Mononuclear cell (primary cell): ENCODE data around the gene ZNF200. TPM values are rescaled to one million over a fixed set of nuclear protein-coding genes. Genes with fewer than 3 reads are reported as not detected.
"Not testable (repeated sequence)": the region's sequence is repeated elsewhere in the genome, so short reads cannot be mapped to it uniquely, and the experiment has no call there.

Source experiments
- H3K27me3 ChIP-seq: 2 replicates; pipeline ENCODE4 v1.6.0; 2011; ENCODE audit warnings: low read length, control low read depth; ENCODE audit not compliant: insufficient read depth
- H3K4me1 ChIP-seq: 2 replicates; pipeline ENCODE4 v1.5.1; 2011; ENCODE audit warnings: mild to moderate bottlenecking, low read length, control low read depth; ENCODE audit not compliant: insufficient read depth
- H3K4me3 ChIP-seq: 2 replicates; pipeline ENCODE4 v1.5.1; 2011; ENCODE audit warnings: mild to moderate bottlenecking, low read length, moderate library complexity
- H3K9me3 ChIP-seq: 2 replicates; pipeline ENCODE4 v1.5.1; 2011; ENCODE audit warnings: low read depth, mild to moderate bottlenecking, control low read depth, low read length
- total RNA-seq: library from RNA; depleted of rRNA; stranded (reverse); fragments of >200 nt; gene quantifications from one replicate; pipeline ENCODE4 v1.2.3, GENCODE V29; 2012

Gene ZNF200
- total RNA-seq, 1 donor, result 4.5 TPM

DNA sequence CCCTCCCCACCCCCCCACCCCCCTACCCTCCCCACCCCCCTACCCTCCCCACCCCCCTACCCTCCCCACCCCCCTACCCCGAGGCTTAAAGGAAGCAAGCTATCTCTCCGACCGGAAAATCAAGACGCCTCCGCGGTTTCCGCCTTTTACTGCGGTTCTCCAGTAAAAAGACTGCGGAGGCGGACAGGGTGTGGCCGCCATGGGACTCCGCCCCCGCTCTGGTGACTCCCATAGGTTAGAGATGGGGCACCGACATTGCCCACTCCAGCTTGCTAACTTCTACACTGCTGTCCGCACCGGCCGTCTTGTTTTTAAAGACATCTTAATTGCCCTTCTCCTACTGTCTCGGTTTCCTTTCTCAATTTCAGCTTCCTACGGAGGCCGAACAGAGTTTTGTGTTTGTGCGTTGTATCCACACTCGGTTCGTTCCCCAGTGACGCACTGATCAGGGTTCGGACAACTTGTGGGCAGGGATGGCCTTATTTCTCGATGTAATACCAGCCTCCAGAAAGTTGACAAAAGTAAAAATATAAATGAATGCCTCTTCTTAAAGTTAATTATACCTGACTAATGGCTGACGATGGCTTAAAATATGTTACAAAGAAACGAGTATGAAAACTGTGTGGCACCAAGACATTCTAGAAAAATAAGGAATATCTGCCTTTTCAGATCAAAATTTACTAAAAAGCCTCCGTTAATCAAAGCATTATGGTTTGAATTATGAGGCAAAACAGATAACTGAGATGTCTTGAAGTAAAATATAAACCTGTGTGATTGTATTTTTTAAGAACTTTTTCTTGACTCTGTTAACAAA lies 1.1 kb upstream of the ZNF200 start:
- peaks cover 2% of the 10 kb centered on the region for H3K9me3 ChIP-seq
- no peaks in the 10 kb centered on the region for H3K27me3 ChIP-seq
- peaks cover 15% of the 10 kb centered on the region for H3K4me1 ChIP-seq
- no peak overlapping the region for H3K4me3 ChIP-seq

DNA sequence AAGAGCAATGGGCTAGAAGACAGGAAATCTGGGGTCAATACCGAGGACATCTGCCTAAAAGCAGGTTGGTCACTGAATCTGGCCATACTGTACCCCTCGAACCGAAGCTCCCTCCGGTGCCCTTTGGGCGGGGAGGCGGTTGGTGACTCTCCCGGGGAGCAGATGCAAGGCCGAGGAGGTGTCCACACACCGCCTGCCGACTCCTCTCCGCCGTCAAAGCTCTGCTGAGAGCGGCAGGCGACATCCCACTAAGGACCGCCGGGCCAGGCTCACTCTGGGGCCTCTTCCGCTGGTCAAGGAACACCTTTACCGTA lies 458 bp downstream of the ZNF200 start:
- Histone ChIP-seq H3K27me3 (no peaks in the 10 kb centered on the region), H3K9me3 (peaks cover 10% of the 10 kb centered on the region), H3K4me3 (peak overlapping the region; percentile 66), H3K4me1 (peaks cover 15% of the 10 kb centered on the region)

GRCh38 chr16:3223913-3224515 lies 10.9 kb downstream of the ZNF200 start:
- no peaks in the 10 kb centered on the region for H3K4me1 ChIP-seq
- peaks cover 62% of the 10 kb centered on the region for H3K9me3 ChIP-seq
- no peaks in the 10 kb centered on the region for H3K27me3 ChIP-seq
- H3K4me3 ChIP-seq, result no peak overlapping the region

DNA sequence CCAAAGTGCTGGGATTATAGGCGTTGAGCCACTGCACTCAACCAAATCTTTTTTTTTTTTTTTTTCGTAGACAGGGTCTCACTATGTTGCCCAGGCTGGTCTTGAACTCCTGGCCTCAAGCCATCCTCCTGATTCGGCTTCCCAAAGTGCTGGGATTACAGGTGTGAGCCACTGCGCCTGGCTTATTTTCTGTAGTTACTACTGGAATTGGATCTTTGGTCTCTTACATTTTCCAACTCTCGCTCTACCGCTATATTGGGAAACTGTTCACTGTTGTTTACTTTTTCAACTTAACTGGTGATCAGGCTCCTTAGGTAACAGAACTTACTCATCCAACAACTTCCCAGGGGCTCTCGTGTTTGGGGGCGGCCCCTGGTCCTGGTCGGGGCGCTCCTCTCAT lies 14.1 kb downstream of the ZNF200 start:
- H3K27me3 ChIP-seq, result no peaks in the 10 kb centered on the region
- H3K4me1 ChIP-seq, result peaks cover 10% of the 10 kb centered on the region
- H3K4me3 ChIP-seq, result no peak overlapping the region
- H3K9me3 ChIP-seq, result peaks cover 47% of the 10 kb centered on the region

- H3K4me1 ChIP-seq, result peaks cover 28% of the 10 kb centered on the region
- H3K4me3 ChIP-seq, result no peak overlapping the region
- H3K27me3 ChIP-seq, result no peaks in the 10 kb centered on the region
- peaks cover under 1% of the 10 kb centered on the region for H3K9me3 ChIP-seq
These were observed 18.7 kb downstream of the ZNF200 start for GRCh38 chr16:3216263-3216640.

GRCh38 chr16:3215601-3216262 lies 19.2 kb downstream of the ZNF200 start:
- Histone ChIP-seq H3K4me3 (no peak overlapping the region), H3K9me3 (no peaks in the 10 kb centered on the region), H3K4me1 (peaks cover 28% of the 10 kb centered on the region), H3K27me3 (no peaks in the 10 kb centered on the region)

- peaks cover 28% of the 10 kb centered on the region for H3K4me1 ChIP-seq
- H3K9me3 ChIP-seq, result no peaks in the 10 kb centered on the region
- no peaks in the 10 kb centered on the region for H3K27me3 ChIP-seq
- no peak overlapping the region for H3K4me3 ChIP-seq
These were observed 19.9 kb downstream of the ZNF200 start for GRCh38 chr16:3214904-3215600.

DNA sequence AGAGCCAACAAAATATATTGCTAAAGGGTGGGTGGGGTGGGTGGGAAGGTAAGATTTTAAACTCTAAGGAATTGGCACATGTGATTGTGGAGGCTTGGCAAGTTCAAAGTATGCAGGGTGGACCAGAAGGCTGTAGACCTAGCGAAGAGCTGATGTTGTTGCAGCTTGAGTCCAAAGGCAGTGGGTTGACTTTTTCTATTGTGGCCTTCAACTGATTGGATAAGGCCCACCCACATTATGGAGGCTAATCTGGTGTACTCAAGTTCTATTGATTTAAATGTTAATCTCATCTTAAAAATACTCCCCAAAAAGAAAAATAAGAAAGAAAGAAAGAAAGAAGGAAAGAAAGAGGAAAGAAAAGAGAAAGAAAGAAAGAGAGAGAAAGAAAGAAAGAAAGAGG lies 22.4 kb downstream of the ZNF200 start:
- Histone ChIP-seq H3K4me1 (peaks cover 28% of the 10 kb centered on the region), H3K9me3 (no peaks in the 10 kb centered on the region), H3K4me3 (no peak overlapping the region), H3K27me3 (no peaks in the 10 kb centered on the region)

DNA sequence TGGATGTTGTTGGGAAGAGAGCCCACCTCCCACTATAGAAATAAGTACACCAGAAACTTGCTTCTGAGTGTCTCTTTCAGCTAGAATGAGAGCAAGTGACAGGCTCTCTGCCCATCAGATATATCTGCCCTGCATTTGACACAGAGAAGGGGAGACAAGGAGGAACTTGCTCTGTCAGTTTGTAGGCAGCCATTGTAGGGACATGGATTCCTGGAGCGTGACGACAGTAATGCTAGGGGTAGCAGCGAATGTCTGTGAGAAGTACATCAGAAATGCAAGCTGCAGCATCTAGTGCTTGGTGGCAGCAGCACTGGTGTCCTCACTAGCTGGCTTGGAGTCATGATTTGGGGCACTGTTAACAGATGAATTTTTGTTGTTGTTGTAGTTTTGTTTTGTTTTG lies 23.0 kb downstream of the ZNF200 start:
- Histone ChIP-seq H3K4me1 (peaks cover 28% of the 10 kb centered on the region), H3K9me3 (no peaks in the 10 kb centered on the region), H3K4me3 (no peak overlapping the region)

GRCh38 chr16:3207086-3207953 lies 27.6 kb downstream of the ZNF200 start:
- H3K4me1 ChIP-seq, result no peaks in the 10 kb centered on the region
- no peak overlapping the region for H3K4me3 ChIP-seq
- H3K9me3 ChIP-seq, result peaks cover 12% of the 10 kb centered on the region
- H3K27me3 ChIP-seq, result no peaks in the 10 kb centered on the region

More for the DNA sequence above, 23.0 kb downstream of the ZNF200 start:
- H3K27me3 ChIP-seq, result no peaks in the 10 kb centered on the region

DNA sequence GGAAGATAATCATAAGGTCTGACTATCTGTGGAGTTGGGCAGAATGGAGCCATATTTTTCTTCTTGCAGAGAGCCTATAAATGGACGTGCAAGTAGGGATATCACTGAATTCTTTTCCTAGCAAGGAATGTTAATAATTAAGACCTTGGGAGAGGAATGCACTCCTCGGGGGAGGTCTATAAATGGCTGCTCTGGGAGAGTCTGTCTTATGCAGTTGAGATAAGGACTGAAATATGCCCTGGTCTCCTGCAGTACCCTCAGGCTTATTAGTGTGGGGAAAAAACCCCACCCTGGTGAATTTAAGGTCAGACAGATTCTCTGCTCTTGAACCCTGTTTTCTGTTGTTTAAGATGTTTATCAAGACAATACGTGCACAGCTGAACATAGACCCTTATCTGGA lies 29.0 kb downstream of the ZNF200 start:
- not testable (repeated sequence) for H3K27me3 ChIP-seq

GRCh38 chr16:3202903-3203539 lies 31.9 kb downstream of the ZNF200 start:
- Histone ChIP-seq H3K4me1 (no peaks in the 10 kb centered on the region), H3K4me3 (no peak overlapping the region), H3K9me3 (peaks cover 12% of the 10 kb centered on the region), H3K27me3 (peaks cover 2% of the 10 kb centered on the region)

More for the DNA sequence above, 29.0 kb downstream of the ZNF200 start:
- not testable (repeated sequence) for H3K4me1 ChIP-seq, H3K4me3 ChIP-seq
- H3K9me3 ChIP-seq, result peaks cover 12% of the 10 kb centered on the region

GRCh38 chr16:3198334-3199072 lies 36.5 kb downstream of the ZNF200 start:
- no peaks in the 10 kb centered on the region for H3K9me3 ChIP-seq
- H3K4me3 ChIP-seq, result no peak overlapping the region
- peaks cover 31% of the 10 kb centered on the region for H3K27me3 ChIP-seq
- no peaks in the 10 kb centered on the region for H3K4me1 ChIP-seq
